Measurements from ENCODE around the gene FRAS1. TPM values are rescaled to one million over a fixed set of nuclear protein-coding genes. Genes with fewer than 3 reads are reported as not detected.

FRAS1 gene
- total and polyA plus RNA-seq, 9 of the 15 experiments (the other 6 are each of a cell fraction or from before 2014, with no cell fraction given) = under 0.01 to 0.11 (median 0.04) TPM; not detected in 2

DNA sequence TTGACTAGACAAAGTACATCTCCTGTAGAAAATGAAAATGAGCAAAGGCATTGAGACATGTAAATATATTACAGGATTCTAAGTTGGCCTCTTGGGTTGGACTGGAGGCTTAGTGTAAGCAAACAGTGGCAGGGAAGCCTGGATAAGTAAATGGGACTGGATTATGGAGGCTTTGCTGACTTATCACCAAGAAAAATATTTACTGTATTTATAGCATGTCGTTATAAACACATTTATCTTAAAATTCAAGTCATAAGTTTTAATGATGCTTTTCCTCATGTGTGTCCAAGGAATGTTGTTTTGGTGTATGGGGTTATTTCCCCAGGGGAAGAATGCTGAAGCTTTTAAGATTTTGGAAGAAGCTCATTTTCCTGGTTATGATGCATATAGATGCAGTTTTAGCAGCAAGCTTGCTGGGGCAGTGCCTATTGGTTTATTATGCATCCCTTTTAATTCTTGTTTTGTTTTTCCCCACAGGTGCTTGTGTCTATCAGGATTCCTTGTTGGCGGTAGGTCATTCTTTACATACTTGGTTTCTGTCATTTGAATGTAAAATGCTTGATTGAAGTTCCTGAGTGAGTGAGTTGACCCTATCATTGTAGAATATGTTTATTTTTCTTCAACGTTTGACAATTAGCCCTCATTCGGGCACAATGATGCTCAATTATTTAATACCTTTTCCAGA lies 8.5 kb downstream of the FRAS1 start:
- Histone ChIP-seq H3K9ac (ENCODE audit: insufficient read depth in 1 of 2, low read depth in 2 of 2, low read length in 2 of 2) (no peak overlapping the region), H3K4me3 (no peak overlapping the region), H3K4me1 (replicated peaks in 1 of 2; ENCODE audit: control insufficient read depth in 2 of 2, insufficient read depth in 2 of 2, low read length in 2 of 2) (no peaks in the 10 kb centered on the region), H3K9me1 (ENCODE audit: control insufficient read depth, insufficient read depth, low read length) (no peaks in the 10 kb centered on the region), H3K27me3 (ENCODE audit: control insufficient read depth in 2 of 2, insufficient read depth in 2 of 2, low read length in 2 of 2) (no peaks in the 10 kb centered on the region), H3K79me2 (ENCODE audit: control insufficient read depth, insufficient read depth, low read length) (no peaks in the 10 kb centered on the region), H3K9me3 (replicated peaks; ENCODE audit: control insufficient read depth, insufficient read depth, low read depth, low read length) (no peaks in the 10 kb centered on the region), H3K27ac (ENCODE audit: extremely low read depth, low read depth, low read length) (no peak overlapping the region), H3K4me2 (ENCODE audit: insufficient read depth, low read length) (no peak overlapping the region), H3K36me3 (ENCODE audit: control insufficient read depth, insufficient read depth, low read length) (no peaks in the 10 kb centered on the region), H4K20me1 (replicated peaks; ENCODE audit: control insufficient read depth, insufficient read depth, low read length) (no peaks in the 10 kb centered on the region), H2AFZ (ENCODE audit: low read depth, low read length) (no peak overlapping the region)
- intact Hi-C loops (cut with micrococcal nuclease) = no loop called here
- CTCF ChIA-PET (ENCODE audit: low intra/inter-chr PET ratio) = no interaction called here
- in situ Hi-C loops (cut with MboI) = no loop called here
- BruUV-seq (replicated peaks) = no TSS peak
- POLR2A ChIA-PET = no interaction called here
- DNase-seq (ENCODE audit: extremely low read depth in 1 of 4, low spot score in 3 of 4) (no peak), ATAC-seq (no peak), FAIRE-seq (no peak)
- whole genome bisulfite sequencing (ENCODE audit: insufficient coverage, low coverage, missing lambda C conversion rate) = 0% methylated on average over 4 of the region's 4 CpGs
- TF ChIP-seq ZNF431 (CRISPR knock-in tag; IDR thresholded peaks at IDR 0.05) (no peak), MIER1 (IDR thresholded peaks at IDR 0.05; ENCODE audit: low read depth) (no peak), RFX5 (IDR thresholded peaks at IDR 0.05; ENCODE audit: low read depth, low read length) (no peak), ZNF507 (tag; conservative IDR thresholded peaks at IDR 0.05) (no peak), ZFP1 (CRISPR knock-in tag; IDR thresholded peaks at IDR 0.05) (no peak), SMARCB1 (IDR thresholded peaks at IDR 0.05; ENCODE audit: insufficient read length, low read depth) (no peak), ZNF707 (CRISPR knock-in tag; conservative IDR thresholded peaks at IDR 0.05) (no peak), HMGN3 (IDR thresholded peaks at IDR 0.05; ENCODE audit: borderline replicate concordance, extremely low read depth, insufficient read length, low read depth, low read length) (no peak), ARID3A (IDR thresholded peaks at IDR 0.05; ENCODE audit: borderline replicate concordance, low read depth, low read length) (no peak), ARID4B (CRISPR knock-in tag; IDR thresholded peaks at IDR 0.05) (no peak), HDGF (IDR thresholded peaks at IDR 0.05) (no peak), BRD9 (IDR thresholded peaks at IDR 0.05; ENCODE audit: low read depth, partially characterized antibody) (no peak), SMAD3 (CRISPR knock-in tag; conservative IDR thresholded peaks at IDR 0.05) (no peak), GATAD2B (IDR thresholded peaks at IDR 0.05; ENCODE audit: borderline replicate concordance) (no peak)
- TF ChIP-seq, protein P1, sequence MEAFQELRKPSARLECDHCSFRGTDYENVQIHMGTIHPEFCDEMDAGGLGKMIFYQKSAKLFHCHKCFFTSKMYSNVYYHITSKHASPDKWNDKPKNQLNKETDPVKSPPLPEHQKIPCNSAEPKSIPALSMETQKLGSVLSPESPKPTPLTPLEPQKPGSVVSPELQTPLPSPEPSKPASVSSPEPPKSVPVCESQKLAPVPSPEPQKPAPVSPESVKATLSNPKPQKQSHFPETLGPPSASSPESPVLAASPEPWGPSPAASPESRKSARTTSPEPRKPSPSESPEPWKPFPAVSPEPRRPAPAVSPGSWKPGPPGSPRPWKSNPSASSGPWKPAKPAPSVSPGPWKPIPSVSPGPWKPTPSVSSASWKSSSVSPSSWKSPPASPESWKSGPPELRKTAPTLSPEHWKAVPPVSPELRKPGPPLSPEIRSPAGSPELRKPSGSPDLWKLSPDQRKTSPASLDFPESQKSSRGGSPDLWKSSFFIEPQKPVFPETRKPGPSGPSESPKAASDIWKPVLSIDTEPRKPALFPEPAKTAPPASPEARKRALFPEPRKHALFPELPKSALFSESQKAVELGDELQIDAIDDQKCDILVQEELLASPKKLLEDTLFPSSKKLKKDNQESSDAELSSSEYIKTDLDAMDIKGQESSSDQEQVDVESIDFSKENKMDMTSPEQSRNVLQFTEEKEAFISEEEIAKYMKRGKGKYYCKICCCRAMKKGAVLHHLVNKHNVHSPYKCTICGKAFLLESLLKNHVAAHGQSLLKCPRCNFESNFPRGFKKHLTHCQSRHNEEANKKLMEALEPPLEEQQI (IDR thresholded peaks at IDR 0.05) = no peak
